Right lobe of liver (tissue), 4 donors: ENCODE measurements around the gene GRAP.

ENCODE experiments used
- POLR2A ChIP-seq: fragments of 450-650 bp; IDR thresholded peaks from one replicate; pipeline ENCODE4 v1.6.1; 2017; ENCODE audit warnings: antibody characterized with exemption, mild to moderate bottlenecking
- TF ChIP-seq, protein P1 (sequence below), 4 donors: fragments of 200-600 bp in 3 of 4; fragments of 450-650 bp in 1 of 4; IDR thresholded peaks; one replicate each; pipeline versions ENCODE4 v1.5.1 to v1.8.0; 2016 to 2022; ENCODE audit warnings: antibody characterized with exemption in 4 of 4, mild to moderate bottlenecking in 2 of 4
- donor health status: DM: no; HTN: no; CAD: no.
- donor health status: DM: no; HTN: no; CAD: no.
- donor health status: DM: no; HTN: yes; CAD: no.

DNA sequence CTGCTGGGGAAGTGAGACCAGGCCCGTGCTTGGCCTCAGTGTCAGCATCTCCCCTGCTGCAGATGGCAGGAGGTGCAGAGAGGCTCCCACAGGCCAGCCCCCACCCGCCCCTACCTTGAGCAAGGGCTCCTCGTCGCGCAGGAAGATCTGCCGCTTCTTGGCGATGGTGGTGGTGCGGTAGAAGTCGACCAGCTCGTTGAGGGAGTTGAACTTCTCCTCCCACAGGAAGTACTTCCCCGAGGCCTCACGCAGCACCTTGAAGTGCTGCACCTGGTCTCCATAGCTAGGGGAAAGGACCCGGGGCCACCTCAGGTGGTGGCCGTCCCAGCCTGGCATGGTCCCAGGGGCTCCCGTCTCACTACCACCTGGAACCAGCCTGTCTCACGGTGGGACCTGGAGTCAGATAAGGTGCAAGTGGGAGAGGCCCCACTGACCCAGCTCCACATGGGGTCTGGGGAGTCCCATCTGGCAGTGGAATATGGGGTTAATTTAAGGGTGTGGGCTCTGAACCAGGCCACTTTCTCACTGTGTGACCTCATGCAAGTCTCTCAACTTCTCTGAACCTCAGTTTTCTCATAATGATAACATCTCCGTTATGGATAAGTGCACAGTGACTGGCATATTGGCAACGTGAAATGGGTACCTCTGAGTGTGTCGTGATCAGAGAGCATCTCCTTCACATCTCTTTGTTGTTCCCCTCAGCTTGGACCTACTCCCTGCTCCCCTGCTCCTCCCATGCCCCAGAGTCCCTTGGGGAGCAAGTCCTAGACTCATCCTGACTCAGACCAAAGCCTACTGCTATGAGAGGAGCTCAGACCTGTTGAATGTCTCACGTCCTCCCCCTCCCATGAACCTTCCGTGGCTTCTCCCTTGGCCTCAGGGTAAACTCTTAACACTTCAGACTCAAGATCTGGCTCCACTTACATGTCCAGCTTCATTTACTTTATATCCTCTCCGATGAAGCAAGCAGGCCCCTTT, 22.4 kb downstream of the GRAP start:
- TF ChIP-seq, protein P1, sequence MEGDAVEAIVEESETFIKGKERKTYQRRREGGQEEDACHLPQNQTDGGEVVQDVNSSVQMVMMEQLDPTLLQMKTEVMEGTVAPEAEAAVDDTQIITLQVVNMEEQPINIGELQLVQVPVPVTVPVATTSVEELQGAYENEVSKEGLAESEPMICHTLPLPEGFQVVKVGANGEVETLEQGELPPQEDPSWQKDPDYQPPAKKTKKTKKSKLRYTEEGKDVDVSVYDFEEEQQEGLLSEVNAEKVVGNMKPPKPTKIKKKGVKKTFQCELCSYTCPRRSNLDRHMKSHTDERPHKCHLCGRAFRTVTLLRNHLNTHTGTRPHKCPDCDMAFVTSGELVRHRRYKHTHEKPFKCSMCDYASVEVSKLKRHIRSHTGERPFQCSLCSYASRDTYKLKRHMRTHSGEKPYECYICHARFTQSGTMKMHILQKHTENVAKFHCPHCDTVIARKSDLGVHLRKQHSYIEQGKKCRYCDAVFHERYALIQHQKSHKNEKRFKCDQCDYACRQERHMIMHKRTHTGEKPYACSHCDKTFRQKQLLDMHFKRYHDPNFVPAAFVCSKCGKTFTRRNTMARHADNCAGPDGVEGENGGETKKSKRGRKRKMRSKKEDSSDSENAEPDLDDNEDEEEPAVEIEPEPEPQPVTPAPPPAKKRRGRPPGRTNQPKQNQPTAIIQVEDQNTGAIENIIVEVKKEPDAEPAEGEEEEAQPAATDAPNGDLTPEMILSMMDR (IDR thresholded peaks at IDR 0.05) = no peak
- no peak for TF ChIP-seq POLR2A
